Panc1 (cell line): ENCODE data around the gene CEP290. TPM values are rescaled to one million over a fixed set of nuclear protein-coding genes. Genes with fewer than 3 reads are reported as not detected.

Experiments
- ATAC-seq: fragments of 200-7000 bp; cut with Tn5 transposase; 2 replicates; pipeline ENCODE4 v1.9.1; 2020; ENCODE audit warnings: mild to moderate bottlenecking, moderate library complexity
- BruUV-seq: library from RNA; stranded (reverse); fragments of 400-500 nt; replicated peaks from 2 replicates; lab custom pipeline; 2021; lab: Mats Ljungman, UMichigan
- CTCF ChIA-PET: fragments of 300-600 bp; sonication (Branson Sonifier 250); formaldehyde crosslinking; loops from one replicate; lab custom pipeline; 2022; ENCODE audit warnings: antibody characterized with exemption; lab: Charles Lee
- POLR2A ChIA-PET: fragments of 300-600 bp; sonication (Branson Sonifier 250); formaldehyde crosslinking; loops from one replicate; lab custom pipeline; 2022; ENCODE audit warnings: antibody characterized with exemption; lab: Charles Lee
- DNase-seq: peaks from one replicate; pipeline ENCODE4 v3.0.0-alpha.2; 2010; ENCODE audit warnings: low read depth, low spot score
- H3K27ac ChIP-seq: 2 replicates; pipeline ENCODE4 v1.5.1; 2011; ENCODE audit warnings: mild to moderate bottlenecking, low read length, inconsistent platforms
- H3K27me3 ChIP-seq: fragments of 200-500 bp; sonication (Bioruptor generic); 2 replicates; pipeline ENCODE4 v1.6.0; 2014; ENCODE audit warnings: low read length, inconsistent platforms; ENCODE audit not compliant: control insufficient read depth, insufficient read depth
- H3K36me3 ChIP-seq: fragments of 200-500 bp; sonication (Bioruptor generic); 2 replicates; pipeline ENCODE4 v1.5.1; 2014; ENCODE audit warnings: inconsistent platforms, mild to moderate bottlenecking, low read length, moderate library complexity; ENCODE audit not compliant: control insufficient read depth, insufficient read depth
- H3K4me1 ChIP-seq: 2 replicates; pipeline ENCODE4 v1.5.1; 2011; ENCODE audit warnings: inconsistent platforms, mild to moderate bottlenecking, low read length, moderate library complexity; ENCODE audit not compliant: control insufficient read depth, insufficient read depth
- H3K4me3 ChIP-seq, 2 experiments: 2 replicates each; pipeline ENCODE4 v1.5.1; 2011 to 2012; ENCODE audit warnings: low read depth in 2 of 2, low read length in 2 of 2, mild to moderate bottlenecking in 2 of 2, inconsistent platforms in 1 of 2, moderate library complexity in 1 of 2
- H3K9me3 ChIP-seq: fragments of 200-500 bp; sonication (Bioruptor generic); 2 replicates; pipeline ENCODE4 v1.5.1; 2014; ENCODE audit warnings: low read depth, mild to moderate bottlenecking, inconsistent platforms, low read length, moderate library complexity; ENCODE audit not compliant: control insufficient read depth, insufficient read depth
- CTCF ChIP-seq: fragments of 450-650 bp; IDR thresholded peaks from 2 replicates; pipeline ENCODE4 v1.5.1; 2017; ENCODE audit warnings: mild to moderate bottlenecking
- POLR2AphosphoS5 ChIP-seq: IDR thresholded peaks from 2 replicates; pipeline ENCODE4 v1.6.1; 2012; ENCODE audit warnings: mild to moderate bottlenecking, low read depth, low read length, moderate library complexity
- SIN3A ChIP-seq: IDR thresholded peaks from 2 replicates; pipeline ENCODE4 v1.6.1; 2012; ENCODE audit warnings: low read depth, mild to moderate bottlenecking, low read length, moderate library complexity, borderline replicate concordance; ENCODE audit not compliant: insufficient read depth
- TCF7L2 ChIP-seq: IDR thresholded peaks from 2 replicates; pipeline ENCODE4 v1.6.1; 2011; ENCODE audit warnings: mild to moderate bottlenecking, low read depth, low read length, inconsistent platforms
- in situ Hi-C: cut with HindIII; loops from 2 replicates; pipeline ENCODE4 v1.10.0; 2016; ENCODE audit warnings: low sequenced_read_pairs, low pct_unique_long_range_greater_than_20kb
- intact Hi-C: fragments of 100-400 bp; cut with micrococcal nuclease; formaldehyde crosslinking; loops from one replicate; pipeline ENCODE4 v1.10.0; 2022; ENCODE audit not compliant: unreplicated experiment
- total RNA-seq: library from RNA; stranded (reverse); gene quantifications from one replicate; pipeline ENCODE4 v1.2.1, GENCODE V29; 2021; ENCODE audit not compliant: unreplicated experiment
- TF ChIP-seq, protein P1 (sequence below), 2 experiments: IDR thresholded peaks; 2 replicates each; pipeline ENCODE4 v1.6.1; 2011 to 2012; ENCODE audit warnings: low read depth in 2 of 2, control low read depth in 1 of 2, low read length in 1 of 2, mild to moderate bottlenecking in 1 of 2, moderate library complexity in 1 of 2; ENCODE audit not compliant: insufficient read depth in 1 of 2

CEP290 gene
- total RNA-seq, 1 experiment from 2014 or later = 14.6 TPM

DNA sequence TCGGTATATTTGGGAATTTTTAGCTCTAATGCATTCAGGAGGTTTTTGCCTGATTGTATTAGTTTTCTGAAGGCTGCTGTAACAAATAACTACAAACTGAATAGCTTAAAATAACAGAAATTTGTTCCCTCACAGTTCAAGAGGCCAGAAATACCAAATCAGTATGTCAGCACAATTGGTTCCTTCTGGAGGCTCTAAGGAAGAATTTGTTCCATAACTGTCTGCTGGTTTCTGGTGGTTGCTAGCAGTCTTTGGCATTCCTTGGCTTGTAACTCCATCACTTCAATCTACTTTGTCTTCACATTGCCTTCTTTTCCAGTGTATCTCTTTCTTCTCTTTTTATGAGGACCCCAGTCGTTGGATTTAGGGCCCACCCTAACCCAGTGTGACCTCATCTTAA is 21.5 kb upstream of the CEP290 start:
- ChIA-PET POLR2A (no interaction called here), CTCF (no interaction called here)
- no peaks in the 10 kb centered on the region for H3K4me1 ChIP-seq
- H3K27me3 ChIP-seq = no peaks in the 10 kb centered on the region
- no TSS peak for BruUV-seq
- H3K36me3 ChIP-seq = no peaks in the 10 kb centered on the region; the same call in none of the 2 replicates
- TF ChIP-seq POLR2AphosphoS5 (no peak), SIN3A (no peak), TCF7L2 (no peak), CTCF (no peak)
- TF ChIP-seq, protein P1, sequence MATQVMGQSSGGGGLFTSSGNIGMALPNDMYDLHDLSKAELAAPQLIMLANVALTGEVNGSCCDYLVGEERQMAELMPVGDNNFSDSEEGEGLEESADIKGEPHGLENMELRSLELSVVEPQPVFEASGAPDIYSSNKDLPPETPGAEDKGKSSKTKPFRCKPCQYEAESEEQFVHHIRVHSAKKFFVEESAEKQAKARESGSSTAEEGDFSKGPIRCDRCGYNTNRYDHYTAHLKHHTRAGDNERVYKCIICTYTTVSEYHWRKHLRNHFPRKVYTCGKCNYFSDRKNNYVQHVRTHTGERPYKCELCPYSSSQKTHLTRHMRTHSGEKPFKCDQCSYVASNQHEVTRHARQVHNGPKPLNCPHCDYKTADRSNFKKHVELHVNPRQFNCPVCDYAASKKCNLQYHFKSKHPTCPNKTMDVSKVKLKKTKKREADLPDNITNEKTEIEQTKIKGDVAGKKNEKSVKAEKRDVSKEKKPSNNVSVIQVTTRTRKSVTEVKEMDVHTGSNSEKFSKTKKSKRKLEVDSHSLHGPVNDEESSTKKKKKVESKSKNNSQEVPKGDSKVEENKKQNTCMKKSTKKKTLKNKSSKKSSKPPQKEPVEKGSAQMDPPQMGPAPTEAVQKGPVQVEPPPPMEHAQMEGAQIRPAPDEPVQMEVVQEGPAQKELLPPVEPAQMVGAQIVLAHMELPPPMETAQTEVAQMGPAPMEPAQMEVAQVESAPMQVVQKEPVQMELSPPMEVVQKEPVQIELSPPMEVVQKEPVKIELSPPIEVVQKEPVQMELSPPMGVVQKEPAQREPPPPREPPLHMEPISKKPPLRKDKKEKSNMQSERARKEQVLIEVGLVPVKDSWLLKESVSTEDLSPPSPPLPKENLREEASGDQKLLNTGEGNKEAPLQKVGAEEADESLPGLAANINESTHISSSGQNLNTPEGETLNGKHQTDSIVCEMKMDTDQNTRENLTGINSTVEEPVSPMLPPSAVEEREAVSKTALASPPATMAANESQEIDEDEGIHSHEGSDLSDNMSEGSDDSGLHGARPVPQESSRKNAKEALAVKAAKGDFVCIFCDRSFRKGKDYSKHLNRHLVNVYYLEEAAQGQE (IDR thresholded peaks at IDR 0.05; ENCODE audit: insufficient read depth in 1 of 2, low read depth in 2 of 2, low read length in 1 of 2) = no peak
- H3K4me3 ChIP-seq = no peak overlapping the region
- intact Hi-C loops = no loop called here
- no peak overlapping the region for H3K27ac ChIP-seq
- in situ Hi-C loops = no loop called here
- DNase-seq = no peak
- H3K9me3 ChIP-seq = no peaks in the 10 kb centered on the region
- no peak for ATAC-seq

- Histone ChIP-seq H3K27me3 (no peaks in the 10 kb centered on the region), H3K9me3 (no peaks in the 10 kb centered on the region), H3K27ac (no peak overlapping the region), H3K4me3 (no peak overlapping the region), H3K36me3 (no peaks in the 10 kb centered on the region), H3K4me1 (no peaks in the 10 kb centered on the region)
- ChIA-PET POLR2A (no interaction called here), CTCF (no interaction called here)
- ATAC-seq = no peak
- intact Hi-C loops (loop anchor here (10.0 kb wide), 2 partner anchors 419 to 839 kb away; no protein-coding TSS in a partner anchor), in situ Hi-C loops (no loop called here)
- TF ChIP-seq, protein P1 (IDR thresholded peaks at IDR 0.05; ENCODE audit: insufficient read depth in 1 of 2, low read depth in 2 of 2, low read length in 1 of 2) = no peak
- no peak for TF ChIP-seq POLR2AphosphoS5
- TF ChIP-seq SIN3A = no peak
- no peak for DNase-seq
- no TSS peak for BruUV-seq
Observed at GRCh38 chr12:88156075-88156654, 14.3 kb upstream of the CEP290 start.
